Central memory CD8-positive, alpha-beta T cell (primary cell): Measurements from ENCODE around the gene DAGLA.
A peak's percentile ranks its signal among the peaks of the same experiment; 100 is the strongest.

ENCODE experiments used
- ATAC-seq: fragments of 150-1000 bp; cut with Tn5 transposase; replicated peaks from 2 replicates; pipeline ENCODE4 v1.10.0; 2022; ENCODE audit warnings: mild to moderate bottlenecking, moderate FRiP score, moderate number of reproducible peaks; ENCODE audit not compliant: poor library complexity, severe bottlenecking; ENCODE audit errors: extremely low read depth
- DNase-seq, 2 donors: peaks; one replicate each; pipeline ENCODE4 v3.0.0; 2021; ENCODE audit warnings: low spot score in 2 of 2
- H3K27ac Mint-ChIP-seq: one replicate; pipeline ENCODE4 v1.8.0; 2022; ENCODE audit warnings: low read depth, mild to moderate bottlenecking, moderate library complexity, mixed read lengths
- H3K27me3 Mint-ChIP-seq: one replicate; pipeline ENCODE4 v1.8.0; 2022; ENCODE audit warnings: mixed read lengths
- H3K36me3 Mint-ChIP-seq: one replicate; pipeline ENCODE4 v1.8.0; 2022; ENCODE audit warnings: mild to moderate bottlenecking, moderate library complexity, mixed read lengths; ENCODE audit not compliant: insufficient read depth
- H3K4me1 Mint-ChIP-seq: one replicate; pipeline ENCODE4 v1.8.0; 2022; ENCODE audit warnings: mixed read lengths
- H3K4me3 Mint-ChIP-seq: one replicate; pipeline ENCODE4 v1.8.0; 2022; ENCODE audit warnings: mild to moderate bottlenecking, moderate library complexity, mixed read lengths
- H3K9me3 Mint-ChIP-seq: one replicate; pipeline ENCODE4 v1.8.0; 2022; ENCODE audit warnings: mixed read lengths

The DAGLA gene

GRCh38 chr11:61775606-61776554, 95.7 kb downstream of the DAGLA start:
- H3K27me3 Mint-ChIP-seq, result no peaks in the 10 kb centered on the region
- H3K9me3 Mint-ChIP-seq, result no peaks in the 10 kb centered on the region
- ATAC-seq (no peak), DNase-seq (no peak)
- H3K36me3 Mint-ChIP-seq, result peaks cover 2% of the 10 kb centered on the region
- peak overlapping the region; percentile 23 for H3K27ac Mint-ChIP-seq
- H3K4me3 Mint-ChIP-seq, result peak overlapping the region; percentile 64
- peaks cover 20% of the 10 kb centered on the region for H3K4me1 Mint-ChIP-seq

DNA sequence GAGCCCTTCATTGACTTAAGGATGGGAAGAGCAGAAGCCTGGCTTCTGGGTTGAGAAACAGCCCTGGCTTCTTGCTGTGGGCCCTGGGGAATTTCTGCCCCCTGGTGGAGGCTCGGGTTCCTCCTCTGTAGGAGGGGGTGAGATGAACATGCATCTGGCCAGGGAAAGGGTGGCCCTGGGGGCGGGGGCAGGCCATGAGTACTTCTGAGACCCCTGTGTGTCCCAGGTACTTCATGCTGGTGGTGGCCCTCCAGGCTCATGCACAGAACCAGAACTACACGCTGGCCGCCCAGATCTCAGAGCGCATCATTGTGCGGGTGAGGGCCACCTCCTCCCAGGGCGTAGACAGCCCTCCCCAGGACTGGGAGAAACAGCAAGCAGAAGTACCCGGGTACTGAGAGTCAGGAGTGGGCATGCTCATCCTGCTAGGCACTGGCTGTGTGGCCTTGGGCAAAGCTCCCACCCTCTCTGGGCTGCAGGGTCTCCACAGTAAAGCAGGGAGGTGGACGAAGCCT, 96.4 kb downstream of the DAGLA start:
- H3K4me1 Mint-ChIP-seq, result peaks cover 20% of the 10 kb centered on the region
- H3K4me3 Mint-ChIP-seq, result peak overlapping the region; percentile 64
- H3K27ac Mint-ChIP-seq, result no peak overlapping the region
- peak; percentile 37 for ATAC-seq
- H3K9me3 Mint-ChIP-seq, result no peaks in the 10 kb centered on the region
- no peaks in the 10 kb centered on the region for H3K27me3 Mint-ChIP-seq
- H3K36me3 Mint-ChIP-seq, result peaks cover 2% of the 10 kb centered on the region
- DNase-seq, result peak; percentile 24 to 33

DNA sequence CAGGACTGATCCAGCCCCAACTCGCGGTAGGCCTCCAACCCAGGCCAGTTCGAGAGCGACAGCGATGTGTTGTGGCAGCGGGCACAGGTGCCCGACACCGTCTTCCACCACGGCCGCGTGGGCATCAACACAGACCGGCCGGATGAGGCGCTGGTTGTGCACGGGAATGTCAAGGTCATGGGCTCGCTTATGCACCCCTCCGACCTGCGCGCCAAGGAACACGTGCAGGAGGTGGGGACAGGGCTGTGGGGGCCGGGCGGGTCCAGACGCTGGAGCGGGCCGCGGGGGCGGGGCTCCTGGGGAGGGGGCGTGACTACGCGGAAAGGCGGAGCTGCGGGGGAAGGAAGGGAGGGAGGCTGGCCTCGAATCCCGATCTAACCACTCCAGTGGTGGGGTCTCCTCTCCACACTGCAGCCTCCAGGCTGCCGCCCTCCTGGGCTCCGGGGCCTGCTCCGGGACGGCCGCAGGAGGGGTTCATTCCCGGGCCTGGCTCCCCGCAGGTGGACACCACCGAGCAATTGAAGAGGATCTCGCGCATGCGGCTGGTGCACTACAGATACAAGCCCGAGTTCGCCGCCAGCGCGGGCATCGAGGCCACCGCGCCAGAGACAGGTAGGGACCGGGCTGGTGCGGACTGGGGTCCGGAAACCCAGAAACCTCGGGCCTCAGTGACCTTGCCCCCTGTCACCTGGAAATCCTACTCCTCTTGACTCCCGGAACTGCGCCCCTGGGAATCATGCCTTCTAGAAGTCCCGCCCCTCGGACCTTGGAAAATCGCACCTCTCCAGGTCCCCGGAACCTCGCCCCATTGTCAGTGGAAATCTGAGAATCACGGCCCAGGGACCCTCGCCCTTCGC, 97.3 kb downstream of the DAGLA start:
- ATAC-seq (peak; percentile 47), DNase-seq (peak; percentile 27 to 42)
- Mint-ChIP-seq H3K36me3 (peaks cover 2% of the 10 kb centered on the region), H3K4me1 (peaks cover 20% of the 10 kb centered on the region), H3K27me3 (no peaks in the 10 kb centered on the region), H3K27ac (no peak overlapping the region), H3K4me3 (peak overlapping the region; percentile 64), H3K9me3 (no peaks in the 10 kb centered on the region)

GRCh38 chr11:61778357-61778886, 98.2 kb downstream of the DAGLA start:
- DNase-seq, result no peak
- Mint-ChIP-seq H3K4me1 (peaks cover 20% of the 10 kb centered on the region), H3K27me3 (no peaks in the 10 kb centered on the region), H3K9me3 (no peaks in the 10 kb centered on the region), H3K4me3 (peak overlapping the region; percentile 64), H3K36me3 (peaks cover 2% of the 10 kb centered on the region), H3K27ac (peak overlapping the region; percentile 51)
- ATAC-seq, result no peak

GRCh38 chr11:61778920-61779650, 98.9 kb downstream of the DAGLA start:
- Mint-ChIP-seq H3K27me3 (no peaks in the 10 kb centered on the region), H3K4me3 (no peak overlapping the region), H3K4me1 (peaks cover 20% of the 10 kb centered on the region), H3K9me3 (no peaks in the 10 kb centered on the region), H3K36me3 (peaks cover 2% of the 10 kb centered on the region), H3K27ac (peak overlapping the region; percentile 51)
- no peak for DNase-seq
- ATAC-seq, result no peak

- Mint-ChIP-seq H3K27me3 (no peaks in the 10 kb centered on the region), H3K4me3 (no peak overlapping the region), H3K36me3 (peaks cover 2% of the 10 kb centered on the region), H3K9me3 (no peaks in the 10 kb centered on the region), H3K4me1 (peaks cover 20% of the 10 kb centered on the region), H3K27ac (no peak overlapping the region)
- no peak for ATAC-seq
- DNase-seq, result no peak
Measured at GRCh38 chr11:61779666-61780525, 99.7 kb downstream of the DAGLA start.

- Mint-ChIP-seq H3K9me3 (no peaks in the 10 kb centered on the region), H3K36me3 (peaks cover 3% of the 10 kb centered on the region), H3K4me1 (peaks cover 14% of the 10 kb centered on the region), H3K4me3 (no peak overlapping the region), H3K27ac (no peak overlapping the region), H3K27me3 (no peaks in the 10 kb centered on the region)
- ATAC-seq (no peak), DNase-seq (no peak)
Measured at GRCh38 chr11:61780581-61781162, 100.5 kb downstream of the DAGLA start.

DNA sequence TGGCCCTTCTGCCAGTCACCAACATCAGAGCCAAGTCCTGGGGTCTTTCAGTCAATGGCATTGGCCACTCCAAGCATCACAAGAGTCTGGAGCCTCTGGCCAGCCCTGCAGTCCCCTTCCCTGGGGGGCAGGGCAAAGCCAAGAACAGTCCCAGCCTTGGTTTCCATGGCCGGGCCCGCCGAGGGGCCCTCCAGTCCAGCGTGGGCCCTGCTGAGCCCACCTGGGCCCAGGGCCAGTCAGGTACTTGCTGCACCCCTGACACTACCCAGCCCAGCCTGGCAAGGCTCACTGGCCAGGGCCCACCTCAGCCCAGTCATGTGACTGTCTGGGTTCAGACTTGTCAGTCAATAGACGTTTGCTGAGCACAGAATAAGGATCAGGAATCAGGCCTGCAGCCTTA, 101.4 kb downstream of the DAGLA start:
- DNase-seq (no peak), ATAC-seq (no peak)
- Mint-ChIP-seq H3K36me3 (peaks cover 2% of the 10 kb centered on the region), H3K27me3 (no peaks in the 10 kb centered on the region), H3K4me1 (peaks cover 6% of the 10 kb centered on the region), H3K4me3 (no peak overlapping the region), H3K9me3 (no peaks in the 10 kb centered on the region), H3K27ac (no peak overlapping the region)

DNA sequence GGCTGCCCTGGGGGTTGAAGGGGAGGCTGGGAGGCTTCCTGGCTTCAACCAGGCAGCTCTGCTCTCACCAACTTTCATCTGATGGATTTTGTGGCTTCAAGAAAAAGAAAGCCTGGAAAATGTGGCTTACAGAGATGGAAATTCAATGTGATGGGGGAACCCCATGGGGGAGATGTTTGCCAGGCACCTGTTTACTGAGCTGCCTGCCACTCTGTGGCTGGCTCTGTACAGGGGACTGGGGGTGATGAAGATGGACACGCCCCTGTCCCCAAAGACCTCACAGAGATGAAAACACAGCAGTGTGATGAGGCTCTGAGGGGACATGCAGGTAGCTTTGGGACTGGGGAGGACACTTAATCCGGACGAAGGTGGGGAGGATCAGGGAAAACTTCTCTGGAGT, 102.1 kb downstream of the DAGLA start:
- Mint-ChIP-seq H3K27me3 (no peaks in the 10 kb centered on the region), H3K4me1 (peaks cover 4% of the 10 kb centered on the region), H3K36me3 (peaks cover 2% of the 10 kb centered on the region), H3K27ac (no peak overlapping the region), H3K4me3 (no peak overlapping the region), H3K9me3 (no peaks in the 10 kb centered on the region)
- no peak for DNase-seq
- no peak for ATAC-seq

DNA sequence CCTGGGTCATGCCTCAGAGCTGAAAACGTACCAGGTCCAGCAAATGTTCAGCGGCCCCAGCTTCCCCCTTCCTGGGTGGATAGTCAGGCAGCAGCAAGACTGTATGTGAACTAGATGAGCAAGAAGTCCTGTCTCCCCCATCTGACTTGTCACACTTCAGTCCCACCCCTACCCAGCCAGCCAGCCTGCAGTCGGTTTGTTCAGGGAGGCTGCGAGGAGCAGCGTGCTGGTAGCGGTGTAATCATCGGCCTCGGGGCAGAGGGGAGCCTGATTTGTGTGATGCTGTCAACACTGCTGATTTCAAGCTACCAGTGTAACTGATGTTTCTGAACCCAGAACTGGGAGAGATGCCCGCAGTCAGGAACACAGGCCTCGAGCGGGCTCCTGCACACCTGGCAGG, 102.7 kb downstream of the DAGLA start:
- Mint-ChIP-seq H3K4me3 (no peak overlapping the region), H3K4me1 (peaks cover 3% of the 10 kb centered on the region), H3K27ac (peak overlapping the region; percentile 42), H3K27me3 (no peaks in the 10 kb centered on the region), H3K9me3 (no peaks in the 10 kb centered on the region), H3K36me3 (peaks cover 7% of the 10 kb centered on the region)
- DNase-seq (no peak), ATAC-seq (no peak)
